ENCODE measurements around the gene RTBDN. TPM values are rescaled to one million over a fixed set of nuclear protein-coding genes. Genes with fewer than 3 reads are reported as not detected.
"Not testable (repeated sequence)": the region's sequence is repeated elsewhere in the genome, so short reads cannot be mapped to it uniquely, and the experiment has no call there.

The RTBDN gene
- total RNA-seq, 1 donor from 2014 or later = not detected

GRCh38 chr19:12847159-12848139 is 13.1 kb upstream of the RTBDN start:
- TF ChIP-seq, protein P1, sequence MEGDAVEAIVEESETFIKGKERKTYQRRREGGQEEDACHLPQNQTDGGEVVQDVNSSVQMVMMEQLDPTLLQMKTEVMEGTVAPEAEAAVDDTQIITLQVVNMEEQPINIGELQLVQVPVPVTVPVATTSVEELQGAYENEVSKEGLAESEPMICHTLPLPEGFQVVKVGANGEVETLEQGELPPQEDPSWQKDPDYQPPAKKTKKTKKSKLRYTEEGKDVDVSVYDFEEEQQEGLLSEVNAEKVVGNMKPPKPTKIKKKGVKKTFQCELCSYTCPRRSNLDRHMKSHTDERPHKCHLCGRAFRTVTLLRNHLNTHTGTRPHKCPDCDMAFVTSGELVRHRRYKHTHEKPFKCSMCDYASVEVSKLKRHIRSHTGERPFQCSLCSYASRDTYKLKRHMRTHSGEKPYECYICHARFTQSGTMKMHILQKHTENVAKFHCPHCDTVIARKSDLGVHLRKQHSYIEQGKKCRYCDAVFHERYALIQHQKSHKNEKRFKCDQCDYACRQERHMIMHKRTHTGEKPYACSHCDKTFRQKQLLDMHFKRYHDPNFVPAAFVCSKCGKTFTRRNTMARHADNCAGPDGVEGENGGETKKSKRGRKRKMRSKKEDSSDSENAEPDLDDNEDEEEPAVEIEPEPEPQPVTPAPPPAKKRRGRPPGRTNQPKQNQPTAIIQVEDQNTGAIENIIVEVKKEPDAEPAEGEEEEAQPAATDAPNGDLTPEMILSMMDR (conservative IDR thresholded peaks at IDR 0.05; ENCODE audit: low read depth, low read length) = peak; percentile 91
- H3K4me3 ChIP-seq (ENCODE audit: low read depth, low read length) = peak overlapping the region; percentile 42
- peak; percentile 13 for DNase-seq (ENCODE audit: low read depth)

DNA sequence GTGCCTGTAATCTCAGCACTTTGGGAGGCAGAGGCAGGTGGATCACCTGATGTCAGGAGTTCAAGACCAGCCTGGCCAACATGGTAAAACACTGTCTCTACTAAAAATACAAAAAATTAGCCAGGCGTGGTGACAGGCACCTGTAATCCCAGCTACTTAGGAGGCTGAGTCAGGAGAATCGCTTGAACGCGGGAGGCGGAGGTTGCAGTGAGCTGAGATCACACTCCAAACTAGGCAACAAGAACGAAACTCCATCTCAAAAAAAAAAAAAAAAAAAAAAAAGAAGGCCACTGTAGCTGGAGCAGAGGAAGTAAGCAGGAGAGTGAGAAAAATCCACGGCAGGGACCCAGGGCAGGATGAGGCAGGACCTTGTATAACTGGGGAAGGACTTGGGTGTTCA is 12.2 kb upstream of the RTBDN start:
- not testable (repeated sequence) for DNase-seq (ENCODE audit: low read depth); H3K4me3 ChIP-seq (ENCODE audit: low read depth, low read length)

DNA sequence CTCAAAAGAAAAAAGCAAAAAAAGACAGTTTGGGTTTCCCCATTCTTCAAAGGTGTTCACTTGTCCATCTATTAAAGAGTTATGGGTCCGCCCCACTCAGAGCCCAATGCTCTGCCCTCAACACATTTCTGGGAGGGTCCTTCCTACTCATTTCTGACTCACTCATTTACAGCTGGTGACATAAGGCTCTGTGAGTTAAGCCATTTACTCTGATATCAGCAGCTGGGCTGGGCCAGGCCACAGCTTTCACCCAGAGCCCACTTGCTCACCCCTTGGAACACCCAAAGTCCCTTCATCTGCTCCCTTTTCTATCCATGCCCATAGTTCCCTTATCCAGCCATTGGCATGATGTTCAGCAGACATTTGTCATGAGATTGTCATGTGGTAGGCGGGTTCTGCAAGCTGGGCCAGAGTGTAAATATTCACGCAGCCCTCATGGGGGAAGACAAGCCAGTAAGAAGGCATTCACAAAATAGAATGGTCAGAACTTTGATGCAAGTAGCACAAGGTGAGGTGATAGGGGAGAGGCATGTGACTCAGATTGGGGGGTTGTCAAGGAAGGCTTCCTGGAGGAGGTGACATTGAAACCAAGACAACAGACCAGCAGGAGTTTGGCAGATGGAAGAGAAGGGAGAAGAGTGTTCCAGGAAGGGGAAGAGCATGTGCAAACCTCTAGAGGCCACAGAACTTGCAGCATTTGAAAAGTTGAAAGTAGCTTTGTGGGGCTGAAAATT is 9.8 kb upstream of the RTBDN start:
- no peak overlapping the region for H3K4me3 ChIP-seq (ENCODE audit: low read depth, low read length)
- TF ChIP-seq, protein P1 (conservative IDR thresholded peaks at IDR 0.05; ENCODE audit: low read depth, low read length) = no peak
- no peak for DNase-seq (ENCODE audit: low read depth)

GRCh38 chr19:12843328-12843727 is 8.9 kb upstream of the RTBDN start:
- TF ChIP-seq, protein P1 (conservative IDR thresholded peaks at IDR 0.05; ENCODE audit: low read depth, low read length) = no peak
- no peak overlapping the region for H3K4me3 ChIP-seq (ENCODE audit: low read depth, low read length)
- no peak for DNase-seq (ENCODE audit: low read depth)

- DNase-seq (ENCODE audit: low read depth) = no peak
- no peak overlapping the region for H3K4me3 ChIP-seq (ENCODE audit: low read depth, low read length)
- TF ChIP-seq, protein P1 (conservative IDR thresholded peaks at IDR 0.05; ENCODE audit: low read depth, low read length) = no peak
These were observed 8.1 kb upstream of the RTBDN start for GRCh38 chr19:12842511-12842910.

GRCh38 chr19:12841094-12841493 is 6.7 kb upstream of the RTBDN start:
- peak overlapping the region; percentile 40 for H3K4me3 ChIP-seq (ENCODE audit: low read depth, low read length)
- DNase-seq (ENCODE audit: low read depth) = no peak
- TF ChIP-seq, protein P1 (conservative IDR thresholded peaks at IDR 0.05; ENCODE audit: low read depth, low read length) = no peak
